NAMALWA (cell line): Measurements from ENCODE around the gene CHST2.

Experiments used
- DNase-seq: peaks from one replicate; pipeline ENCODE4 v3.0.0-alpha.2; 2015; ENCODE audit warnings: low spot score

The CHST2 gene

DNA sequence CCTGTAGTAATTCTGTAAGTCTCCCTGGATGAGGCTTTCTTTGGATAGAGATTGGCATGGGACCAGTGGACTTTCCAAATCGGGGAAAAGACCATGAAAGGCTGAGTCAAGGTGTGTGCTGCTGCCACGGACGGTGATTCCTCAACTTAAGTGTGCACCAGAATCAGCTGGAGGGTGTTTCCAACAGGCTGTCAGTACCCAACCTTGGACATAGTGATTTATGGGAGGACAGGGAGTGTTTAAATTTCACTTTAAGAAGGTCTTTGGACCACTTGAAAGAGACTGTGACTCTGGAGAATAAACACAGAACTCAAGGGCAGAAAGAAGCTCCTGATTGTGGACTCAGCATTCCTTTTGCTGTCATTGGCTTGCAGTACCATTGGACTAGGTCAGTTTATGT, 20.4 kb upstream of the CHST2 start:
- no peak for DNase-seq

DNA sequence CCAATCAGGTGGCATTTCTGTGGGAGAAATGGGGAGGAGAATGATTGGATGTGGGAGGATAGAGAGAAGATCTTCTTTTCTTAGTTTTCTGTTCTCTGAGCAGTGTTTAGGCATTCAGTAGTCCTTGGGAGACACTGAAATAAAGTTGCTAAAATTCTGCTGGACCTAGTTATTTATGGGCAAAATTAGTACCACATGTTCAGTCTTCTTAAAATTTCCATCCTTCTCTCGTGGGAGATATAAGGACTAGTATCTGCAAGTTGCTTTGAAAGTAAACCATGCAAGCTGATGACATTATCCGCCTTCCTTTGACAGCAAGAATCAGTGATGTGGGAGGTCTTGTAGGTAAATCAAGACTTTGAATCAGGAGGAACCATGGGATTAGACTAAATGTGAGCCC, 19.9 kb upstream of the CHST2 start:
- no peak for DNase-seq

GRCh38 chr3:143100451-143100850, 19.1 kb upstream of the CHST2 start:
- DNase-seq, result no peak

DNA sequence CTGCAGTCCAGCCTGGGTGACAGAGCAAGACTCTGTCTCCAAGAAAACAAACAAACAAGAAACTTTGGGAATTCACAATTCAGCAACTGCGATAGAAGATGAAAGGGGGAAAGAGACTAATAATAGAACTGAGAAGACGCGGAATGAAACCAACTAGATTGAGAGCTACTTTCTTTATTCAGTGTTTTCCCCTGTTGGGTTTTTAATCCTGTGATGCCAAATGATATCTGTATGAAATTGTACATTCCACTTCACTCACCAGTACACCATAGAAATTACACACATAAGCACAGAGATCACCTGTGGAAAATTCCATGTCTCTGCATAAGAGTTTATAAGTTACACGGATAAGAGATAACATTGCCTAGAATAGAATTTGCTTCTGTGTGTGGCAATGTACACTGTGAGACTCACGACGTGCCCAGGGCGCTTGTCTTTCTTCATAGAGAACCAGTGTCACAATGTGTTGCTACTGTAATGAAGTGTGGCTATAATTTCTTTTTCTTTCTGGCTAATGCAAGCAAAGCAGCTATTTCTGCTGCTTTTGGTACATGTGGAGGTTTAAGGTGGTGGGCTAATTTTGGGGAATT, 17.7 kb upstream of the CHST2 start:
- DNase-seq, result no peak

- DNase-seq, result no peak
These were observed 15.9 kb upstream of the CHST2 start for GRCh38 chr3:143103652-143104051.

DNA sequence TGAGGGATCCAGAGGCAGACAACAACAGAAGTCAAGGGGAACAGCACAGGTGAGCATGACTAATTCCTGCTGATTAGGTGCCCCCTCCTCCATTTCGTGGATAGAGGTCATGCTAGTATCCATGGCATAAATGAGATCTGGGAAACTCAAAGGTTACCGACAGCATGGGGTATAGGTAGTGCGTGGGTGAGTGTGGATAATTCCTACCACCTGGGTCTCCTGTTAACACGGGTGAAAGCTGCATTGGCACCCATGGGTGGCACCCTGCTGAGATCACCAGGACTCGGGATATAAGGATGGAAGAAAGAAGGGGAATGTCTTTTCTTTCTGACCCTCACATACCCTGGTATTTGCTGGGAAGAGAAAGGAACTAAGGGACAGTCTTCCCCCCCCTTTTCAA, 14.4 kb upstream of the CHST2 start:
- no peak for DNase-seq

DNA sequence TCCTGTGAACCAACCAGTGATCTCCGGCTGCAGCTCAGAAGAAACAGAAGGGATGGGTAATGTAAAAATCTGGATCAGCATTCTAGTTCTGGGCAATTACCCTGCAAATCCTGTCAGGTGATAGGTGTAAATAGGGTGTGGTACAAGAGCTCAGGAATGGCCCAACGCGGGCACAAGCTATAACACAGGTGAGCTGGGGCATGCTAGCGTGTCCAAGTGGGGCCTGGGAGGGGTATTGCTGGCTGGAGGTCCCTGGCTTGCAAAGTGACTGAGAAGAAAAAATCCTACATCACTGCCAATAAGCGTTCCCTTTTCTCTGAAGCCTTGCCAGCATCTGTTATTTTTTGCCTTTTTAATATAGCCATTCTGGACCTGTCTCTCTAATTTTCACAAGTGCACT, 9.7 kb upstream of the CHST2 start:
- DNase-seq, result no peak

GRCh38 chr3:143110371-143110770, 9.2 kb upstream of the CHST2 start:
- DNase-seq, result no peak

GRCh38 chr3:143118630-143119008, 952 bp upstream of the CHST2 start:
- no peak for DNase-seq

DNA sequence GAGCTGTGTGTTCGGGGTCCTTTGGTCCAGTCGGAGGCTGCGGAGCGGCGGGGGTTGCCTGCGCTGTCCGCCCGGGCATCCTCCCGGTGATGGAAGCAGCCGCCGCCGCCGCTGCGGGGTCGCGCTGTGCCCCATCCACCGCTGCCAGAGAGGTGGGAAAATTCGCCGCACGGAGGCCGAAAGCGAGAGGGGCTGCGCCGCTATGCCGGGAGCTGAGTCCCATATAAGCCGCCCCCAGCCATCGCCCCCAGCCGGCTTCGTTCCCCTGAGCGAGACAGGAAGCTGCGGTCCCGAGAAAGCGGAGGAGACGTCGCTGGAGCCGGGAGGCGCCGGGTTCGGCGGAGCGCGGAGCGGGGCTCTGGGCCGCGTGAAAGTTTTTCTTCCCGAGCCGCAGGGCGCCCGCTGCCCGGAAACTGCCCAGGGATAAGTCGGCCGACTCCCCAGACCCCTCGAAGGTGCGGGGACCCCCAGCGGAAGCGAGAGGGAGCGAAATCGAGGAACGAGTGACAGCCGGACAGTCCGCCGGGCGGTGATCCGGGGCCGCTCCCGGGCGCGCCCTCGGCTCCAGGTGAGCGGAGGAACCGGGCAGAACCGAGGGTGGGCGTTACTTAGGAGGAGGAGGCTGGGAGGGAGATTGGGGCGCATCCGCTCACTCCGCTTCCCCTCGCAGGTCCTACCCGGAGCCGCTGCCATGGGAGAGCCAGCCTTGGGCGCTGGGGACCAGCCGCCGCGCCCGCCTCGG, 574 bp downstream of the CHST2 start:
- no peak for DNase-seq

GRCh38 chr3:143120716-143121240, 1.2 kb downstream of the CHST2 start:
- DNase-seq, result no peak

DNA sequence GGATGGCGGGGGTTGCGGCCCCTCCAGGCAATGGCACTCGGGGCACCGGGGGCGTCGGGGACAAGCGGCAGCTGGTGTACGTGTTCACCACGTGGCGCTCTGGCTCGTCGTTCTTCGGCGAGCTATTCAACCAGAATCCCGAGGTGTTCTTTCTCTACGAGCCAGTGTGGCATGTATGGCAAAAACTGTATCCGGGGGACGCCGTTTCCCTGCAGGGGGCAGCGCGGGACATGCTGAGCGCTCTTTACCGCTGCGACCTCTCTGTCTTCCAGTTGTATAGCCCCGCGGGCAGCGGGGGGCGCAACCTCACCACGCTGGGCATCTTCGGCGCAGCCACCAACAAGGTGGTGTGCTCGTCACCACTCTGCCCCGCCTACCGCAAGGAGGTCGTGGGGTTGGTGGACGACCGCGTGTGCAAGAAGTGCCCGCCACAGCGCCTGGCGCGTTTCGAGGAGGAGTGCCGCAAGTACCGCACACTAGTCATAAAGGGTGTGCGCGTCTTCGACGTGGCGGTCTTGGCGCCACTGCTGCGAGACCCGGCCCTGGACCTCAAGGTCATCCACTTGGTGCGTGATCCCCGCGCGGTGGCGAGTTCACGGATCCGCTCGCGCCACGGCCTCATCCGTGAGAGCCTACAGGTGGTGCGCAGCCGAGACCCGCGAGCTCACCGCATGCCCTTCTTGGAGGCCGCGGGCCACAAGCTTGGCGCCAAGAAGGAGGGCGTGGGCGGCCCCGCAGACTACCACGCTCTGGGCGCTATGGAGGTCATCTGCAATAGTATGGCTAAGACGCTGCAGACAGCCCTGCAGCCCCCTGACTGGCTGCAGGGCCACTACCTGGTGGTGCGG, 1.9 kb downstream of the CHST2 start:
- DNase-seq, result peak; percentile 25

GRCh38 chr3:143122089-143122430, 2.5 kb downstream of the CHST2 start:
- DNase-seq, result no peak

DNA sequence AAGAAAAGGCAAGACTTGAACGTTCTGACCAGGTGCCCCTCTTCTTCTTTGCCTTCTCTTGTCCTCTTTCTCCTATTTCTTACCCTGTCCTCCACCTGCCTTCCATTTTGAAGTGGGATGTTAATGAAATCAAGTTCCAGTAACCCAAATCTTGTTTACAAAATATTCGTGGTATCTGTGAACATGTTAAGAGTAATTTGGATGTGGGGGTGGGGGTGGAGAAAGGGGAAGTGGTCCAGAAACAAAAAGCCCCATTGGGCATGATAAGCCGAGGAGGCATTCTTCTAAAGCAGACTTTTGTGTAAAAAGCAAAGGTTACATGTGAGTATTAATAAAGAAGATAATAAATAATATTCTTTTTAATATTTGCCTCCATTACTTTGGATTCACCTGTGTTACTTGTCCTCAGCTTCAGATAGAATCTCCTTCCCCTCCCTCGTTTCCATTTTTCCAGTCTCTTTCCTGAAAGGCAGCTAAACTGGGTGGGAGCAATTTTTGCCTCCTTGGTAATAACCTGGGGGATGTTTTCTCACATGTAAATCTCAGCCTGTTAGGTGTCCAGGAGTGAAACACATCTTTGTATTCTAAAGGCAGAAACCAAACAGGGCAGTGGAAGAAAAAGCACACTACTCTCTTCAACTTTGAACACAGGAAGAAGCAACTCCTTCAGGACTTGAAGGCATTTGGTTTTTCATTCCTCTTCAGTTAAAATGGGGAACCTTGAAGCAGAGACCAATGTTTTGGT, 3.2 kb downstream of the CHST2 start:
- peak; percentile 59 for DNase-seq

- DNase-seq, result peak; percentile 73
These were observed 3.9 kb downstream of the CHST2 start for GRCh38 chr3:143123353-143123984.

- DNase-seq, result peak; percentile 40
These were observed 5.3 kb downstream of the CHST2 start for GRCh38 chr3:143124601-143125520.

DNA sequence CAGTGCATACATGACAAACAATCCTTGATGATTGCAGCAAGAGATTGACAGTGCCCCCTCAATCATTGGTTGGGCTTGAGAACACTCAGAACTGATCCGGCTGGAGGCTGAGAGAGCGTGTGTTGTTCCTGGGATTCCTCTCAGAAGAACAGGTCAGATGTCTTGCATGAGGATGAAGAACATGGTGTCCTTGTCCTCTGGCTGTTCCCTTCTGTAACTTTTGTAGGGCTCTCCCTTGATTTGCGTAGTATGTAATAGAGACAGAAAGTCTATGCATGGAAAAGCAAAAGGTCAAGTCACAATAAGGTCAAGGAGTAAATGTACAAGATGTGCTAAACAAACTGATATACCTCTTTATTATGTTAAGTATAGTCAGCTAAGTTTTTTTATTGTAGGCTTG, 8.2 kb downstream of the CHST2 start:
- no peak for DNase-seq

GRCh38 chr3:143128227-143128955, 8.8 kb downstream of the CHST2 start:
- no peak for DNase-seq

DNA sequence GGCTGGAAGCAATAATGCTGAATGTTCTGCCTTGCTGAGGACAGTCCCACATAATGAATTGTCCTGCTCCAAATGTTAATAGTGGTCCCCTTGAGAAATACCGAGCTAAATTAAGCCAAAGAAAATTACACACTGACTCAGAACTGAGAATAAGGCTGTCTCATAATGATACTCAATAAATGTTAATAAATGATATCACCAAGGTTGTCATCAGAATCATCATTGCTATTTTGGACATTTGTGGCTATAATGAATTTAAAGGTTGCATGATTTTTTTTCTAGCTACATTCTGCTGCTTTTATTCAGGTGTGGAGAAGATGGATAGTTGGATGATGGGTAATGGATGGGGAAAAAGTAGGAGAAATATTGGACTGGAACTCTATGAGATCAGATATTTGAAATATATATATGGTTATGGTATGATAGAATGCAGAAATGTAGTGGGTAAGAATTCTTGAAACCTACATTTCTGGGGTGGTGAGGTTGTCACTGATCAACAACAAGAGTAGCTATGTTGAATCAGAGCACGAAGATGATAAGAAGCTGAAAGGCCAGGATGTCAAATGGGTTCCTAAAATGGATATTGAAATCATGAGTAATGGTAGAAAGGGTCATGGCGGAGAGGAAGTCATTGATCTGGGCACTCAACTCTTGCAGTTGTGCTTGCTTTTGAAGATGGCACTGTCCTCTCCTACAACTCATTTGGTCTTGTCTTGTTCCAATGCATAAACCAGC, 12.8 kb downstream of the CHST2 start:
- DNase-seq, result no peak
